Measurements from ENCODE around the gene CNTNAP5. TPM values are rescaled to one million over a fixed set of nuclear protein-coding genes. Genes with fewer than 3 reads are reported as not detected.

CNTNAP5 gene
- total and polyA plus RNA-seq, 8 donors = 0.03 to 0.29 (median 0.10) TPM; not detected in 4

- Histone ChIP-seq H3K27me3 (no peaks in the 10 kb centered on the region), H3K27ac (no peak overlapping the region), H3K4me3 (no peak overlapping the region), H3K4me1 (no peaks in the 10 kb centered on the region), H3K9me3 (no peaks in the 10 kb centered on the region), H3K36me3 (no peaks in the 10 kb centered on the region)
- ATAC-seq = no peak
- intact Hi-C loops (cut with DNase I) = no loop called here
- TF ChIP-seq CTCF (IDR thresholded peaks at IDR 0.05) = no peak
- no peak for DNase-seq
Measured at GRCh38 chr2:124039762-124040291, 14.7 kb downstream of the CNTNAP5 start.

- H3K4me1 ChIP-seq = no peaks in the 10 kb centered on the region
- no peak overlapping the region for H3K27ac ChIP-seq
- H3K4me3 ChIP-seq = no peak overlapping the region
- no peak for DNase-seq
- no peaks in the 10 kb centered on the region for H3K36me3 ChIP-seq
- TF ChIP-seq CTCF (IDR thresholded peaks at IDR 0.05) = no peak
- no peak for ATAC-seq
- H3K27me3 ChIP-seq = no peaks in the 10 kb centered on the region
- peaks cover 0 to 2% of the 10 kb centered on the region in 2 donors for H3K9me3 ChIP-seq
- intact Hi-C loops (cut with DNase I) = no loop called here
Measured at GRCh38 chr2:124045894-124046293, 20.8 kb downstream of the CNTNAP5 start.

GRCh38 chr2:124046332-124046731 lies 21.2 kb downstream of the CNTNAP5 start:
- Histone ChIP-seq H3K4me3 (no peak overlapping the region), H3K36me3 (no peaks in the 10 kb centered on the region), H3K27ac (no peak overlapping the region), H3K9me3 (peaks cover 0 to 2% of the 10 kb centered on the region in 2 donors), H3K27me3 (no peaks in the 10 kb centered on the region), H3K4me1 (no peaks in the 10 kb centered on the region)
- TF ChIP-seq CTCF (IDR thresholded peaks at IDR 0.05) = no peak
- ATAC-seq (no peak), DNase-seq (no peak)
- intact Hi-C loops (cut with DNase I) = no loop called here

GRCh38 chr2:124048102-124048501 lies 23.0 kb downstream of the CNTNAP5 start:
- intact Hi-C loops (cut with DNase I) = no loop called here
- no peak for ATAC-seq

GRCh38 chr2:124048664-124049063 lies 23.6 kb downstream of the CNTNAP5 start:
- DNase-seq = no peak
- intact Hi-C loops (cut with DNase I) = no loop called here
- H3K36me3 ChIP-seq = no peaks in the 10 kb centered on the region
- no peaks in the 10 kb centered on the region for H3K27me3 ChIP-seq
- H3K4me1 ChIP-seq = no peaks in the 10 kb centered on the region
- H3K4me3 ChIP-seq = no peak overlapping the region
- no peak for TF ChIP-seq CTCF (IDR thresholded peaks at IDR 0.05)
- no peak for ATAC-seq
- H3K9me3 ChIP-seq = peaks cover 0 to 2% of the 10 kb centered on the region in 2 donors
- H3K27ac ChIP-seq = no peak overlapping the region

More at GRCh38 chr2:124048102-124048501, 23.0 kb downstream of the CNTNAP5 start:
- H3K4me1 ChIP-seq = no peaks in the 10 kb centered on the region
- peaks cover 0 to 2% of the 10 kb centered on the region in 2 donors for H3K9me3 ChIP-seq
- no peaks in the 10 kb centered on the region for H3K27me3 ChIP-seq
- no peak overlapping the region for H3K4me3 ChIP-seq
- H3K27ac ChIP-seq = no peak overlapping the region
- DNase-seq = no peak
- no peaks in the 10 kb centered on the region for H3K36me3 ChIP-seq
- TF ChIP-seq CTCF (IDR thresholded peaks at IDR 0.05) = no peak

All from left lung (tissue), 10 donors.